GM20000 (cell line): ENCODE results near the gene IL20RA.

ENCODE experiments used
- DNase-seq: peaks from one replicate; pipeline ENCODE4 v3.0.0; 2012; ENCODE audit warnings: low spot score
- CTCF ChIP-seq: IDR thresholded peaks from 2 replicates; pipeline ENCODE4 v1.5.1; 2012; ENCODE audit warnings: mild to moderate bottlenecking, control low read depth; ENCODE audit errors: extremely low read depth, missing control alignments

Gene IL20RA

GRCh38 chr6:137002505-137002904 is 42.3 kb downstream of the IL20RA start:
- DNase-seq = no peak
- no peak for TF ChIP-seq CTCF

GRCh38 chr6:137001977-137002302 is 42.8 kb downstream of the IL20RA start:
- no peak for DNase-seq
- no peak for TF ChIP-seq CTCF

- DNase-seq = no peak
- TF ChIP-seq CTCF = no peak
These were observed 43.3 kb downstream of the IL20RA start for GRCh38 chr6:137001299-137001976.

GRCh38 chr6:137000825-137001224 is 43.9 kb downstream of the IL20RA start:
- DNase-seq = no peak
- no peak for TF ChIP-seq CTCF

- DNase-seq = no peak
- no peak for TF ChIP-seq CTCF
These were observed 49.2 kb downstream of the IL20RA start for GRCh38 chr6:136995521-136995920.

GRCh38 chr6:136994782-136995181 is 50.0 kb downstream of the IL20RA start:
- TF ChIP-seq CTCF = no peak
- no peak for DNase-seq

- TF ChIP-seq CTCF = no peak
- DNase-seq = no peak
These were observed 52.7 kb downstream of the IL20RA start for GRCh38 chr6:136992113-136992512.
